Progenitor cell of endocrine pancreas (in vitro differentiated cells): ENCODE data around the gene BPIFB6. TPM values are rescaled to one million over a fixed set of nuclear protein-coding genes. Genes with fewer than 3 reads are reported as not detected.

Source experiments
- DNase-seq: peaks from one replicate; pipeline ENCODE4 v3.0.0; 2021; ENCODE audit warnings: low spot score; ENCODE audit not compliant: unreplicated experiment
- H3K27ac Mint-ChIP-seq: 2 replicates; pipeline ENCODE4 v1.8.0; 2021; ENCODE audit warnings: mild to moderate bottlenecking, moderate library complexity, mixed read lengths
- H3K27me3 Mint-ChIP-seq: 2 replicates; pipeline ENCODE4 v1.8.0; 2021; ENCODE audit warnings: mixed read lengths
- H3K36me3 Mint-ChIP-seq: 2 replicates; pipeline ENCODE4 v1.8.0; 2022; ENCODE audit warnings: mixed read lengths; ENCODE audit not compliant: insufficient read depth
- H3K4me1 Mint-ChIP-seq: 2 replicates; pipeline ENCODE4 v1.8.0; 2021; ENCODE audit warnings: low read depth, mixed read lengths
- H3K4me3 Mint-ChIP-seq: 2 replicates; pipeline ENCODE4 v1.8.0; 2021; ENCODE audit warnings: low read depth, mild to moderate bottlenecking, moderate library complexity, mixed read lengths
- H3K9me3 Mint-ChIP-seq: 2 replicates; pipeline ENCODE4 v1.8.0; 2021; ENCODE audit warnings: low read depth, mixed read lengths
- CTCF ChIP-seq: fragments of 200-600 bp; sonication (generic); IDR thresholded peaks from one replicate; pipeline ENCODE4 v1.5.0; 2021; ENCODE audit warnings: antibody characterized with exemption, mild to moderate bottlenecking; ENCODE audit not compliant: unreplicated experiment
- total RNA-seq: library from RNA; stranded (reverse); gene quantifications from 2 replicates; pipeline ENCODE4 v1.2.1, GENCODE V29; 2021

BPIFB6 gene
- total RNA-seq, 1 donor from 2014 or later, result not detected

- DNase-seq, result no peak
- Mint-ChIP-seq H3K4me1 (no peaks in the 10 kb centered on the region), H3K36me3 (no peaks in the 10 kb centered on the region), H3K4me3 (no peak overlapping the region), H3K27me3 (peaks cover 14% of the 10 kb centered on the region), H3K9me3 (no peaks in the 10 kb centered on the region), H3K27ac (no peak overlapping the region)
- TF ChIP-seq CTCF, result no peak
Measured at GRCh38 chr20:33075281-33075680, 43.8 kb downstream of the BPIFB6 start.

- TF ChIP-seq CTCF, result peak; percentile 33
- Mint-ChIP-seq H3K9me3 (no peaks in the 10 kb centered on the region), H3K27ac (no peak overlapping the region), H3K27me3 (peaks cover 21% of the 10 kb centered on the region), H3K36me3 (no peaks in the 10 kb centered on the region), H3K4me3 (no peak overlapping the region), H3K4me1 (no peaks in the 10 kb centered on the region)
- no peak for DNase-seq
Measured at GRCh38 chr20:33076662-33077372, 45.4 kb downstream of the BPIFB6 start.

GRCh38 chr20:33079259-33079658 lies 47.8 kb downstream of the BPIFB6 start, which contains the start of gene BPIFB4:
BPIFB4 (plus strand) TSS chr20:33079643; CDS start chr20:33081527, 1,884 bp downstream.
- peak within 1 kb of the TSS; percentile 39 for H3K27ac Mint-ChIP-seq
- H3K4me3 Mint-ChIP-seq, result no peak within 1 kb of the TSS
- H3K36me3 Mint-ChIP-seq, result no peaks in the 10 kb centered on the region
- no peaks in the 10 kb centered on the region for H3K4me1 Mint-ChIP-seq
- no peaks in the 10 kb centered on the region for H3K9me3 Mint-ChIP-seq
- H3K27me3 Mint-ChIP-seq, result peaks cover 16% of the 10 kb centered on the region
- DNase-seq, result no peak
- no peak for TF ChIP-seq CTCF

- Mint-ChIP-seq H3K27me3 (peaks cover 12% of the 10 kb centered on the region), H3K27ac (no peak overlapping the region), H3K9me3 (no peaks in the 10 kb centered on the region), H3K36me3 (no peaks in the 10 kb centered on the region), H3K4me3 (no peak overlapping the region), H3K4me1 (no peaks in the 10 kb centered on the region)
- TF ChIP-seq CTCF, result no peak
- no peak for DNase-seq
Measured at GRCh38 chr20:33081411-33082154, 50.1 kb downstream of the BPIFB6 start.

GRCh38 chr20:33082546-33082945 lies 51.1 kb downstream of the BPIFB6 start:
- Mint-ChIP-seq H3K4me3 (no peak overlapping the region), H3K27me3 (peaks cover 12% of the 10 kb centered on the region), H3K36me3 (no peaks in the 10 kb centered on the region), H3K9me3 (no peaks in the 10 kb centered on the region), H3K4me1 (no peaks in the 10 kb centered on the region), H3K27ac (no peak overlapping the region)
- DNase-seq, result no peak
- TF ChIP-seq CTCF, result no peak
